ENCODE results near the gene SFMBT1. TPM values are rescaled to one million over a fixed set of nuclear protein-coding genes. Genes with fewer than 3 reads are reported as not detected.
A peak's percentile ranks its signal among the peaks of the same experiment; 100 is the strongest.

Gene SFMBT1
- total and polyA plus RNA-seq, 2 experiments from 2014 or later = 5.3 to 24.0 TPM

- H3K4me1 ChIP-seq (ENCODE audit: insufficient read depth) = peaks cover 58% of the 10 kb centered on the region
- H3F3A ChIP-seq (replicated peaks; ENCODE audit: low read depth) = no peaks in the 10 kb centered on the region
- peak overlapping the region; percentile 3; the same call in 1 of the 3 replicates for H3K4me3 Mint-ChIP-seq
- H3K36me3 ChIP-seq (ENCODE audit: insufficient read depth) = no peaks in the 10 kb centered on the region
- DNase-seq (ENCODE audit: low spot score) (peak; percentile 82), ATAC-seq (peak; percentile 90)
- TF ChIP-seq, protein P1, sequence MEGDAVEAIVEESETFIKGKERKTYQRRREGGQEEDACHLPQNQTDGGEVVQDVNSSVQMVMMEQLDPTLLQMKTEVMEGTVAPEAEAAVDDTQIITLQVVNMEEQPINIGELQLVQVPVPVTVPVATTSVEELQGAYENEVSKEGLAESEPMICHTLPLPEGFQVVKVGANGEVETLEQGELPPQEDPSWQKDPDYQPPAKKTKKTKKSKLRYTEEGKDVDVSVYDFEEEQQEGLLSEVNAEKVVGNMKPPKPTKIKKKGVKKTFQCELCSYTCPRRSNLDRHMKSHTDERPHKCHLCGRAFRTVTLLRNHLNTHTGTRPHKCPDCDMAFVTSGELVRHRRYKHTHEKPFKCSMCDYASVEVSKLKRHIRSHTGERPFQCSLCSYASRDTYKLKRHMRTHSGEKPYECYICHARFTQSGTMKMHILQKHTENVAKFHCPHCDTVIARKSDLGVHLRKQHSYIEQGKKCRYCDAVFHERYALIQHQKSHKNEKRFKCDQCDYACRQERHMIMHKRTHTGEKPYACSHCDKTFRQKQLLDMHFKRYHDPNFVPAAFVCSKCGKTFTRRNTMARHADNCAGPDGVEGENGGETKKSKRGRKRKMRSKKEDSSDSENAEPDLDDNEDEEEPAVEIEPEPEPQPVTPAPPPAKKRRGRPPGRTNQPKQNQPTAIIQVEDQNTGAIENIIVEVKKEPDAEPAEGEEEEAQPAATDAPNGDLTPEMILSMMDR (conservative IDR thresholded peaks at IDR 0.05; ENCODE audit: low read depth in 2 of 2) = no peak
- TF ChIP-seq, protein P2, sequence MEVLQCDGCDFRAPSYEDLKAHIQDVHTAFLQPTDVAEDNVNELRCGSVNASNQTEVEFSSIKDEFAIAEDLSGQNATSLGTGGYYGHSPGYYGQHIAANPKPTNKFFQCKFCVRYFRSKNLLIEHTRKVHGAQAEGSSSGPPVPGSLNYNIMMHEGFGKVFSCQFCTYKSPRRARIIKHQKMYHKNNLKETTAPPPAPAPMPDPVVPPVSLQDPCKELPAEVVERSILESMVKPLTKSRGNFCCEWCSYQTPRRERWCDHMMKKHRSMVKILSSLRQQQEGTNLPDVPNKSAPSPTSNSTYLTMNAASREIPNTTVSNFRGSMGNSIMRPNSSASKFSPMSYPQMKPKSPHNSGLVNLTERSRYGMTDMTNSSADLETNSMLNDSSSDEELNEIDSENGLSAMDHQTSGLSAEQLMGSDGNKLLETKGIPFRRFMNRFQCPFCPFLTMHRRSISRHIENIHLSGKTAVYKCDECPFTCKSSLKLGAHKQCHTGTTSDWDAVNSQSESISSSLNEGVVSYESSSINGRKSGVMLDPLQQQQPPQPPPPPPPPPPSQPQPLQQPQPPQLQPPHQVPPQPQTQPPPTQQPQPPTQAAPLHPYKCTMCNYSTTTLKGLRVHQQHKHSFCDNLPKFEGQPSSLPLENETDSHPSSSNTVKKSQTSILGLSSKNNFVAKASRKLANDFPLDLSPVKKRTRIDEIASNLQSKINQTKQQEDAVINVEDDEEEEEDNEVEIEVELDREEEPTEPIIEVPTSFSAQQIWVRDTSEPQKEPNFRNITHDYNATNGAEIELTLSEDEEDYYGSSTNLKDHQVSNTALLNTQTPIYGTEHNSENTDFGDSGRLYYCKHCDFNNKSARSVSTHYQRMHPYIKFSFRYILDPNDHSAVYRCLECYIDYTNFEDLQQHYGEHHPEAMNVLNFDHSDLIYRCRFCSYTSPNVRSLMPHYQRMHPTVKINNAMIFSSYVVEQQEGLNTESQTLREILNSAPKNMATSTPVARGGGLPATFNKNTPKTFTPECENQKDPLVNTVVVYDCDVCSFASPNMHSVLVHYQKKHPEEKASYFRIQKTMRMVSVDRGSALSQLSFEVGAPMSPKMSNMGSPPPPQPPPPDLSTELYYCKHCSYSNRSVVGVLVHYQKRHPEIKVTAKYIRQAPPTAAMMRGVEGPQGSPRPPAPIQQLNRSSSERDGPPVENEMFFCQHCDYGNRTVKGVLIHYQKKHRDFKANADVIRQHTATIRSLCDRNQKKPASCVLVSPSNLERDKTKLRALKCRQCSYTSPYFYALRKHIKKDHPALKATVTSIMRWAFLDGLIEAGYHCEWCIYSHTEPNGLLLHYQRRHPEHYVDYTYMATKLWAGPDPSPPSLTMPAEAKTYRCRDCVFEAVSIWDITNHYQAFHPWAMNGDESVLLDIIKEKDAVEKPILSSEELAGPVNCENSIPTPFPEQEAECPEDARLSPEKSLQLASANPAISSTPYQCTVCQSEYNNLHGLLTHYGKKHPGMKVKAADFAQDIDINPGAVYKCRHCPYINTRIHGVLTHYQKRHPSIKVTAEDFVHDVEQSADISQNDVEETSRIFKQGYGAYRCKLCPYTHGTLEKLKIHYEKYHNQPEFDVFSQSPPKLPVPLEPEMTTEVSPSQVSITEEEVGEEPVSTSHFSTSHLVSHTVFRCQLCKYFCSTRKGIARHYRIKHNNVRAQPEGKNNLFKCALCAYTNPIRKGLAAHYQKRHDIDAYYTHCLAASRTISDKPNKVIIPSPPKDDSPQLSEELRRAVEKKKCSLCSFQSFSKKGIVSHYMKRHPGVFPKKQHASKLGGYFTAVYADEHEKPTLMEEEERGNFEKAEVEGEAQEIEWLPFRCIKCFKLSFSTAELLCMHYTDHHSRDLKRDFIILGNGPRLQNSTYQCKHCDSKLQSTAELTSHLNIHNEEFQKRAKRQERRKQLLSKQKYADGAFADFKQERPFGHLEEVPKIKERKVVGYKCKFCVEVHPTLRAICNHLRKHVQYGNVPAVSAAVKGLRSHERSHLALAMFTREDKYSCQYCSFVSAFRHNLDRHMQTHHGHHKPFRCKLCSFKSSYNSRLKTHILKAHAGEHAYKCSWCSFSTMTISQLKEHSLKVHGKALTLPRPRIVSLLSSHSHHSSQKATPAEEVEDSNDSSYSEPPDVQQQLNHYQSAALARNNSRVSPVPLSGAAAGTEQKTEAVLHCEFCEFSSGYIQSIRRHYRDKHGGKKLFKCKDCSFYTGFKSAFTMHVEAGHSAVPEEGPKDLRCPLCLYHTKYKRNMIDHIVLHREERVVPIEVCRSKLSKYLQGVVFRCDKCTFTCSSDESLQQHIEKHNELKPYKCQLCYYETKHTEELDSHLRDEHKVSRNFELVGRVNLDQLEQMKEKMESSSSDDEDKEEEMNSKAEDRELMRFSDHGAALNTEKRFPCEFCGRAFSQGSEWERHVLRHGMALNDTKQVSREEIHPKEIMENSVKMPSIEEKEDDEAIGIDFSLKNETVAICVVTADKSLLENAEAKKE (CRISPR knock-in tag; IDR thresholded peaks at IDR 0.05) = no peak
- TF ChIP-seq EZH2phosphoT487 (IDR thresholded peaks at IDR 0.05; ENCODE audit: unreplicated experiment) (no peak), NANOG (IDR thresholded peaks at IDR 0.05; ENCODE audit: borderline replicate concordance) (no peak), ZNF331 (CRISPR knock-in tag; IDR thresholded peaks at IDR 0.05; ENCODE audit: low read depth) (no peak), ZNF114 (CRISPR knock-in tag; IDR thresholded peaks at IDR 0.05) (no peak), STAT1 (IDR thresholded peaks at IDR 0.05; ENCODE audit: unreplicated experiment) (no peak), POLR2AphosphoS5 (IDR thresholded peaks at IDR 0.05; ENCODE audit: low read depth) (no peak), REST (IDR thresholded peaks at IDR 0.05; ENCODE audit: unreplicated experiment) (no peak), CREB1 (CRISPR knock-in tag; IDR thresholded peaks at IDR 0.05; ENCODE audit: low read depth) (no peak), JUNB (IDR thresholded peaks at IDR 0.05; ENCODE audit: unreplicated experiment) (no peak), EZH2 (IDR thresholded peaks at IDR 0.05; ENCODE audit: low read depth, unreplicated experiment) (no peak)
- TF ChIP-seq, protein P3, sequence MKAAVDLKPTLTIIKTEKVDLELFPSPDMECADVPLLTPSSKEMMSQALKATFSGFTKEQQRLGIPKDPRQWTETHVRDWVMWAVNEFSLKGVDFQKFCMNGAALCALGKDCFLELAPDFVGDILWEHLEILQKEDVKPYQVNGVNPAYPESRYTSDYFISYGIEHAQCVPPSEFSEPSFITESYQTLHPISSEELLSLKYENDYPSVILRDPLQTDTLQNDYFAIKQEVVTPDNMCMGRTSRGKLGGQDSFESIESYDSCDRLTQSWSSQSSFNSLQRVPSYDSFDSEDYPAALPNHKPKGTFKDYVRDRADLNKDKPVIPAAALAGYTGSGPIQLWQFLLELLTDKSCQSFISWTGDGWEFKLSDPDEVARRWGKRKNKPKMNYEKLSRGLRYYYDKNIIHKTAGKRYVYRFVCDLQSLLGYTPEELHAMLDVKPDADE (IDR thresholded peaks at IDR 0.05) = no peak
- peaks cover 64% of the 10 kb centered on the region for H3K4me1 Mint-ChIP-seq
- no peaks in the 10 kb centered on the region for H3K27me3 ChIP-seq (ENCODE audit: insufficient read depth)
- H3K36me3 Mint-ChIP-seq (ENCODE audit: low read depth) = no peaks in the 10 kb centered on the region
- H3K79me2 ChIP-seq (replicated peaks; ENCODE audit: insufficient read depth) = peaks cover 55% of the 10 kb centered on the region
- no peaks in the 10 kb centered on the region for H4K20me1 ChIP-seq (replicated peaks; ENCODE audit: insufficient read depth)
- H3K9me3 Mint-ChIP-seq = no peaks in the 10 kb centered on the region
- H3K4me3 ChIP-seq = no peak overlapping the region
- no peaks in the 10 kb centered on the region for H3K9me2 ChIP-seq (ENCODE audit: insufficient read depth)
- peak overlapping the region; percentile 34; the same call in 1 of the 2 replicates for H3K27ac ChIP-seq (ENCODE audit: low read depth)
- H2AFZ ChIP-seq = no peak overlapping the region
- H3K27me3 Mint-ChIP-seq (ENCODE audit: insufficient read depth, low read depth, poor library complexity) = peaks cover 2% of the 10 kb centered on the region
- H3K4me2 ChIP-seq = no peak overlapping the region; the same call in 1 of the 2 replicates
- peak overlapping the region; percentile 58; the same call in 1 of the 2 replicates for H3K27ac Mint-ChIP-seq
These were observed 19.3 kb downstream of the SFMBT1 start for GRCh38 chr3:53026382-53027162.

Data from GM23338 (cell line).